ENCODE data around the gene C2orf76.
A peak's percentile ranks its signal among the peaks of the same experiment; 100 is the strongest.
"Not testable (repeated sequence)": the region's sequence is repeated elsewhere in the genome, so short reads cannot be mapped to it uniquely, and the experiment has no call there.

The C2orf76 gene

GRCh38 chr2:119293254-119293653 lies 73.4 kb downstream of the C2orf76 start:
- DNase-seq = no peak

- DNase-seq = no peak
Measured at GRCh38 chr2:119292226-119292625, 74.4 kb downstream of the C2orf76 start.

GRCh38 chr2:119291588-119292167 lies 75.0 kb downstream of the C2orf76 start:
- no peak for DNase-seq

GRCh38 chr2:119290859-119291587 lies 75.6 kb downstream of the C2orf76 start:
- DNase-seq = peak in 2 of 6 experiments; percentile 34 to 37

- DNase-seq = no peak
Measured at GRCh38 chr2:119289642-119290041, 77.0 kb downstream of the C2orf76 start.

GRCh38 chr2:119289093-119289492 lies 77.5 kb downstream of the C2orf76 start:
- no peak for DNase-seq

GRCh38 chr2:119288576-119288975 lies 78.1 kb downstream of the C2orf76 start:
- DNase-seq = no peak

GRCh38 chr2:119286661-119287060 lies 80.0 kb downstream of the C2orf76 start:
- no peak for DNase-seq

- DNase-seq = no peak
Measured at GRCh38 chr2:119283873-119284331, 82.7 kb downstream of the C2orf76 start.

- DNase-seq = no peak
Measured at GRCh38 chr2:119282996-119283511, 83.6 kb downstream of the C2orf76 start.

- no peak for DNase-seq
Measured at GRCh38 chr2:119282146-119282995, 84.3 kb downstream of the C2orf76 start.

- DNase-seq = no peak
Measured at GRCh38 chr2:119280680-119281079, 86.0 kb downstream of the C2orf76 start.

- DNase-seq = no peak
Measured at GRCh38 chr2:119279666-119280065, 87.0 kb downstream of the C2orf76 start.

GRCh38 chr2:119278946-119279345 lies 87.7 kb downstream of the C2orf76 start:
- no peak for DNase-seq

- DNase-seq = not testable (repeated sequence)
Measured at GRCh38 chr2:119278385-119278784, 88.2 kb downstream of the C2orf76 start.

- DNase-seq = no peak
Measured at GRCh38 chr2:119276864-119277263, 89.8 kb downstream of the C2orf76 start.

GRCh38 chr2:119267604-119268003 lies 99.0 kb downstream of the C2orf76 start:
- no peak for DNase-seq

GRCh38 chr2:119266091-119266589 lies 100.5 kb downstream of the C2orf76 start:
- DNase-seq = no peak

GRCh38 chr2:119265693-119266066 lies 101.0 kb downstream of the C2orf76 start:
- DNase-seq = no peak

- DNase-seq = peak in 2 of 6 experiments; percentile 1 to 4
Measured at GRCh38 chr2:119264781-119265692, 101.6 kb downstream of the C2orf76 start.

- no peak for DNase-seq
Measured at GRCh38 chr2:119263656-119264055, 103.0 kb downstream of the C2orf76 start.

- DNase-seq = no peak
Measured at GRCh38 chr2:119263025-119263424, 103.6 kb downstream of the C2orf76 start.
